GM18951 (cell line): ENCODE measurements around the gene SFXN5.

Experiments
- POLR2A ChIP-seq: IDR thresholded peaks from 4 replicates; pipeline ENCODE4 v1.6.1; 2011; ENCODE audit warnings: mild to moderate bottlenecking; ENCODE audit not compliant: insufficient read length, insufficient read depth; ENCODE audit errors: extremely low read depth
- in situ Hi-C: fragments of 300-500 bp; cut with MboI; formaldehyde crosslinking; loops from one replicate; pipeline ENCODE4 v1.12.0; 2022; ENCODE audit warnings: low sequenced_read_pairs, mixed read lengths, inconsistent platforms; ENCODE audit not compliant: unreplicated experiment

Gene SFXN5

DNA sequence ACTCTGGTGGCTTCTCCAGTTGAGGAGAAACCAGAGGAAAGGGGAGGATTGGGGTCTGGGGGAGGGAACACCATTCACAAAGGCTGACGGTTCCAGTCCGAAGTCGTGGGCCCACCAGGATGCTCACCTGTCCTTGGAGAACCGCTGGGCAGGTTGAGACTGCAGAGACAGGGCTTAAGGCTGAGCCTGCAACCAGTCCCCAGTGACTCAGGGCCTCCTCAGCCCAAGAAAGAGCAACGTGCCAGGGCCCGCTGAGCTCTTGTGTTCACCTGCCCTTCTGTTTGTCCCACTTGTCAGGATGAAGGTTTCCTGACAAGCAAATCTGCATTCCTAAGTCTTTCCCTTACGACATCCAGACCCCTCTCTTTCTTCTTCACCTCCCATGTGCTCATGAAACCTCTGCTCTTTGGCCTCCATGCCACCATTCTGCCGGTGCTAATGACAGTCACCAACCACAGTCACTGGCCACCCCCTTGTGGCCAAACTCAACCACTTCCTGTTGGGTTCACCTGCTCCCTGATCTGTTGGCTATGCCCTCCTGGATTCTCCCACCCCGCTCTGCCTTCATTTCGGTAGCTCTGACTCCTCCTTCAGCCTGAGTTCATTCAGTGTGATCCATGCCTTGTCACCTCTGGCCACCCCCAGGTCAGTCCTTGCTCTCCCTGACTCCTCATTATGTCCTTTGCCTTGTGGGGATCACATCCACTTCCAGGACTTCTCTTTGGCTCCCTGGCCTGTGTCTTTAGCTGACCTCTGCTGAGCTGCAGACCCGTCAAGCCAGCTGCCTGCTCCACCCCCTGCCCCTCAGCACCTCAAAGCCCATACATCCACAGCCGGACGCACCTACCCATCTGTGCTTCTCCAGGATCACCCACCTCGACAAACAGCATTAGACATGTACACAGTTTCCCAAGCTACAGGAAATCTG lies 136.6 kb downstream of the SFXN5 start:
- no peak for TF ChIP-seq POLR2A
- in situ Hi-C loops: no loop called here

DNA sequence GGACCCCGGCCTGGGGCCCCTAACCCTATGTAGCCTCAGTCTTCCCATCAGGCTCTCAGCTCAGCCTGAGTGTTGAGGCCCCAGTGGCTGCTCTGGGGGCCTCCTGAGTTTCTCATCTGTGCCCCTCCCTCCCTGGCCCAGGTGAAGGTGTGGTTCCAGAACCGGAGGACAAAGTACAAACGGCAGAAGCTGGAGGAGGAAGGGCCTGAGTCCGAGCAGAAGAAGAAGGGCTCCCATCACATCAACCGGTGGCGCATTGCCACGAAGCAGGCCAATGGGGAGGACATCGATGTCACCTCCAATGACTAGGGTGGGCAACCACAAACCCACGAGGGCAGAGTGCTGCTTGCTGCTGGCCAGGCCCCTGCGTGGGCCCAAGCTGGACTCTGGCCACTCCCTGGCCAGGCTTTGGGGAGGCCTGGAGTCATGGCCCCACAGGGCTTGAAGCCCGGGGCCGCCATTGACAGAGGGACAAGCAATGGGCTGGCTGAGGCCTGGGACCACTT lies 137.8 kb downstream of the SFXN5 start:
- in situ Hi-C loops: no loop called here
- TF ChIP-seq POLR2A: no peak

DNA sequence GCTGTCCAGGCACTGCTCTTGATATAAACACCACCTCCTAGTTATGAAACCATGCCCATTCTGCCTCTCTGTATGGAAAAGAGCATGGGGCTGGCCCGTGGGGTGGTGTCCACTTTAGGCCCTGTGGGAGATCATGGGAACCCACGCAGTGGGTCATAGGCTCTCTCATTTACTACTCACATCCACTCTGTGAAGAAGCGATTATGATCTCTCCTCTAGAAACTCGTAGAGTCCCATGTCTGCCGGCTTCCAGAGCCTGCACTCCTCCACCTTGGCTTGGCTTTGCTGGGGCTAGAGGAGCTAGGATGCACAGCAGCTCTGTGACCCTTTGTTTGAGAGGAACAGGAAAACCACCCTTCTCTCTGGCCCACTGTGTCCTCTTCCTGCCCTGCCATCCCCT lies 138.3 kb downstream of the SFXN5 start:
- no peak for TF ChIP-seq POLR2A
- in situ Hi-C loops: no loop called here

DNA sequence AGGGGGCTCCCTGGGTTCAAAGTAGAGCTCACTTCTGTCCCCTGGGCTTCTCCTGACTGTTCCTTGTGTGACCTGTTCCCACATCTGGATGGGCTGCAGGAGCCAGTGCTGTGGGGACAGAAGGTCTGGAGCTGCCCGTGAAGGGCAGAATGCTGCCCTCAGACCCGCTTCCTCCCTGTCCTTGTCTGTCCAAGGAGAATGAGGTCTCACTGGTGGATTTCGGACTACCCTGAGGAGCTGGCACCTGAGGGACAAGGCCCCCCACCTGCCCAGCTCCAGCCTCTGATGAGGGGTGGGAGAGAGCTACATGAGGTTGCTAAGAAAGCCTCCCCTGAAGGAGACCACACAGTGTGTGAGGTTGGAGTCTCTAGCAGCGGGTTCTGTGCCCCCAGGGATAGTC lies 138.7 kb downstream of the SFXN5 start:
- in situ Hi-C loops: no loop called here

DNA sequence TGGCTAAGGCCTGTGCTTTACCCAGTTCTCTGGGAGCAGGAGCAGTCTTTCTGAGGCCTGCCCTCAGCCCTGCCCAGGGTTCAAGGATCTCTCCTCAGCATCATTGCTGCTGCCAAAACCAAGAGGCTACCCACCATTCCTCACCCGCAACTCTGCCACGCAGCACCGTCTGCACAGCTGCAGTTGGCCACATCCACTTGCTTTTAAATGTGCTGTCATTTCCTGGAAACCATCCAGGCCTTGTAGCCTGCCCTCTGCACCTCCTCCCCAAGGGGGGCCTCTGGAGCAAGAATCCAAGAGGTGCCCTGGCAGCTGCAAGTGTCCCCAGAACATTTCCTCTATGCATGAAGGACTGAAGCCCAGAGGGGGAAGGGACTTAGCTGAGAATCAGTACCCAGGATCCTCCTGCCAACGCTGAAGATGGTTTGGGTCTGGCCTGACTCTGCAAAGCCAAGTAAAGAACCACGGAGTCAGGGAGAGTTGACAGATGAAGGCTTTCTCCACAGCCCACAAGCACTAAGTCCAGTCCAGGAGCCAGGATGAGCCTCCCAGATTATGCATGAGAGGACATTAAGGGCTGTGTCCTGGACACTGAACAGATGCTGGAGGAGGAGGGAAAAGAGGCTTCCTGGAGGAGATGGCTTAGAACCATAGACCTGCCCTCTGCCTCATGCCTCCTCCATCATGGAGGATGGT lies 139.3 kb downstream of the SFXN5 start:
- in situ Hi-C loops: no loop called here
- TF ChIP-seq POLR2A: no peak

More for the DNA sequence above, 138.7 kb downstream of the SFXN5 start:
- TF ChIP-seq POLR2A: no peak

DNA sequence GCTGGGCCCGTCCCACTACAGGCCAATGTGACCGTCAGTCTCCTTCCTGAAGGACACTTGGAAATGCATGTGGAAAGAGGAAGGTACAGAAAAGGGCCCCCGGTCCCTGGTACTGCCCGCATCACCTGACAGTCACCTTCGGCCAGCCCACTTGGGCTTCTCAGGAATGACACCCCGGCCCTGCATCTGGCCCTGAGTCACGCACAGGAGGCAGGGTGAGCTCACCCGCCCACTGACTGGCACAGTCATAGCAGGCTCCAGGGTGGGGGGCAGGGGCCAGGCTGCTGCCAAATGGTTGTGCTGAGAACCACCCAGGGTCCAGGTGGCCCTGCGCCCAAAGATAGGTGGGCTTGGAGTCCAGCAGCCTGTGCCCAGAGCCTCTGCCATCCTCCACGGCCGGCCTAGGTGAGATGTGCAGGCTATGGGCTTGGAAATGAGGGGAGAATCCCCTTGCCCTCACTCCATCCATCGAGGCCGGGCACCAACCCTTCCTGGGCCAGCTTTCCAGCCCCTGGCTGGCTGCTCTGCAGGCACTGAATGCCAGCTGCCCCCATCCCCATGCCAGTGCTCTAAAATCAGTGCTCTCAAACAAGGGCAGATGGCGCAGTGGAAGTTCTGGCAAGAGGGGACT lies 140.1 kb downstream of the SFXN5 start:
- no peak for TF ChIP-seq POLR2A
- in situ Hi-C loops: no loop called here

DNA sequence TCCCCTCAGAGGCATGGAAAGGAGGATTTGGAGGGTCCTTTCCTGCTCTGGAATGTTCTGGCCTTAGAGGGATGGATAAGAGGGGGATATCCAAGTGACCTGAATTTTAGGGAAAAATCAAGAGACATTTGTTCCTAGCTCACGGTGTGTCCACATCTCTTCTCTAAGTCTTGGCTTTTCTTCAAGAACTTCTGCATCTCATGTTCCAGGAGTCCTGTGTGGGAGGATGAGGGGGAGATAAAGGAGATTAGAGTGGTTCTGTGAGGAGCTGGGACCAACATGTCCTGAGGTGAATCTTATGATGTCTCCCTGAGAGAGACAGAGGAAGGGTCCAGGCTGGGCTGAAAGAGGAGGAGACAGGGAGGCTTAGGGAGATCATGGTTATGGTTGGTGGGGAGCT lies 142.5 kb downstream of the SFXN5 start:
- TF ChIP-seq POLR2A: no peak
- in situ Hi-C loops: no loop called here

DNA sequence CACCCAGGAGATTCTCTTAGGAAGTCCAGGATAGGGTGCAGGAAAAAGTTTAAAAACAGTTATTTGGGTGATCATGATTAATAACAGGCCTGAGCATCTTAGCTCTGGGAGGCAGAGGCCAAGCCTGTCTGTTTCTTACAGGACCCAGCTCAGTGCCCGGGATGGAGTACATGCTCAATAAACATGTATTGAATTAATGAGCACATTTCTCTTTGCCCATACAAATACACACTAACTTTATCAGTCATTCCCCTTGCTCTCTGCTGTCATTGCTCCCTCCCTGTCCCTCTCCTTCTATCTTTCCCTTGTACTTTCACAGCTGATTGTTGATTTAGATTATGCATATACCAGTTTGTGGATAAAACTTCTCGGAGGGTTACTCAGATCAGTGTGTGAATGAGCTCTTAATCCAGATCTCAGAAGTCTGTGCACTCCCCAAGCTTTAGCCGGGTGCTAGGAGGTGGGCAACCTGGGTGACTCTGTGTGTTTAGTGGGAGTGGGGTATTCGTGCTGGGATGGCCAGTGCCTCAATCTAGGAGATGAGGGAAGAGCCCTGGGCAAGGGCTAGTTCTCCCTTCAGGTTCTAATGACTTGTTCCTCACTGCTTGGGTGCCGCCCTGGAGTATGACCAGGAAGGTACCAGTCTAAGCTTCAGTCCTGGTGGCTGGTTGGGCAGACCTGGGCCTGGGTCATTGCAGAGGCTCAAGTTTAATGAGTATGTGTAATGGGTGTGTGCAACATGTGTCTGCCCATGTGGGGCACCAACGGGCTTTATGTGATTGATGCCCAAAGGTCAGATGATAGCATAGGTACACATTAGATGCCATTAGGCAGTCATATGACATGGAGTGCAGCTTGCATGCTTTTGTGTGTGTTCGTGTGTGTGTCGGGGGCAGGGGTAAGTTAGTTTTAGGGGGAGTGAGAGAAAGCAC lies 143.6 kb downstream of the SFXN5 start:
- in situ Hi-C loops: no loop called here
- TF ChIP-seq POLR2A: no peak

DNA sequence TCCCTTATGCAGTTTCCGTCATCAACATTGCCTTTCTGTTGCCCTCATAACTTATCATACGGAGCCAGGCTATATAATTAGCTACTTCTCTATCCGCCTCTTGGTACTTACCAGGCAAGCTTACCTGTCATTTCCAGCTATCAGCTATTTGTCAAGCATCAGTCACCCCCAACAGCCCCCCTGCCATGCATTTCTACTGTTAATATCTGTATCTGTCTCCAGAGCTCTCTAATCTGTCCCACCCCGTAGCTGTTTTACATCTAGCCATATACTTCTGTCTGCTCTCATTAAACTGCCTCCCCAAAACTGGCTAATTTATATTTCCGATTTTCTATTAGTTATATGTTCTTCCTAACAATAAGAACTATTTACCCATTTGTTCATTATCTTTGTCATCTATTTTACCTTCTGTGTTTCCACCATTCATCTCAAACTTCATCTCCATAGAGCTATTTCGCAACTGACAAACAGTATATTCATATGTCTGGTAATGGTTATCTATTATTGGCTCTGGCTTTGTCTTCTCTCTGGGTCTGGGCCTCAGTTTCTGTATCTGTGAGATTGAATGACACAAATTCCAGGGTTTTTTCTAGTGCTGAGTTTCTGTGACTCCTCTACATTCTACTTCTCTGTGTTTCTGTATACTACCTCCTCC lies 144.6 kb downstream of the SFXN5 start:
- in situ Hi-C loops: no loop called here
- no peak for TF ChIP-seq POLR2A

DNA sequence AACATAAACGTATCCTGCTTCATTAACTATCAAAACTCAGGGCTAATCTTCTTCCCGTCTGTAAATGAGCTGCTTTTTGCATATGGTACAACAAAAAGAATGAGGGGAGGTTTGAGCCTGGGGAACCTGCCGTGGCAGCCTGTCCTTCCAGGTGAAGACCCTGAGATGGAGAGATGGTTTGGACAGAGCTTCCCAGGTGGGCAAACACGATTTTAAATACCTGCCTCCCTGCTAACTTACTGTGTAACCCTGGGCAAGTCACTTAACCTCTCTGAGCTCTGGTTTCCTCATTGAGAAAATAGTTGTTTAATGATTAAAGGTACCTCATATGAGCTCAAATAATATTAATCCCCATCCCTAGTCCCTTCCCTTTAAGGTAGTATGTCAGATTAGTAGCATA lies 145.1 kb downstream of the SFXN5 start:
- TF ChIP-seq POLR2A: no peak
- in situ Hi-C loops: no loop called here

DNA sequence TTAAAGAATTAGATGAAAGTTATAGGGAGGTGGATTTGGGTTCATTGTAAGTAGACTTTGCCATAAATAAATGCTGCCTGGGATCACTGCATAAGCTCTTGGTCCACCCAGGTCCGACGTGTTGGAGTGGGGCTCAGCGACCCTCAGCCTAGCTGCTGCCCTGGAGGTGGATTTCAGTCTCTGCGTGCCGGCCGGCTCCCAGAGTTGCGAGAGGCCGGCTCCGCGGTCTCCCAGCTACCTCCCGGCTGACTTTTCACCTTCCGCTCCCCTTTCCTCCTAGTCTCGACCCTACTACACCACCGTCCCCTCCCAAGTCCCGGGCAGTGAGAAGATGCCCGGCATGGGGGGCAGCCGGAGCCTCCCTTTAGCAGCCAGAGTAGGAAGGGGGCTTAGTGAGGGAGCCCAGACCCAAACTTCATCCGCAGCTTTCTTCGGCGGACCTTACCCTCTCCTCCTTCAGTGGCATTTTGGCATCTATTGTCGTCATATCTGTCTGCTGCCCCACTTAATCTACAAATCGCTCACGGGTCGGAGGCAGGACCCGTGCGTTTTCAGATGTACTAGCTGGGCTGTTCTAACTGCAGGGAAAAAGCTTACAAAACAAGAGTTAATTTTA lies 146.1 kb downstream of the SFXN5 start:
- in situ Hi-C loops: no loop called here
- no peak for TF ChIP-seq POLR2A

DNA sequence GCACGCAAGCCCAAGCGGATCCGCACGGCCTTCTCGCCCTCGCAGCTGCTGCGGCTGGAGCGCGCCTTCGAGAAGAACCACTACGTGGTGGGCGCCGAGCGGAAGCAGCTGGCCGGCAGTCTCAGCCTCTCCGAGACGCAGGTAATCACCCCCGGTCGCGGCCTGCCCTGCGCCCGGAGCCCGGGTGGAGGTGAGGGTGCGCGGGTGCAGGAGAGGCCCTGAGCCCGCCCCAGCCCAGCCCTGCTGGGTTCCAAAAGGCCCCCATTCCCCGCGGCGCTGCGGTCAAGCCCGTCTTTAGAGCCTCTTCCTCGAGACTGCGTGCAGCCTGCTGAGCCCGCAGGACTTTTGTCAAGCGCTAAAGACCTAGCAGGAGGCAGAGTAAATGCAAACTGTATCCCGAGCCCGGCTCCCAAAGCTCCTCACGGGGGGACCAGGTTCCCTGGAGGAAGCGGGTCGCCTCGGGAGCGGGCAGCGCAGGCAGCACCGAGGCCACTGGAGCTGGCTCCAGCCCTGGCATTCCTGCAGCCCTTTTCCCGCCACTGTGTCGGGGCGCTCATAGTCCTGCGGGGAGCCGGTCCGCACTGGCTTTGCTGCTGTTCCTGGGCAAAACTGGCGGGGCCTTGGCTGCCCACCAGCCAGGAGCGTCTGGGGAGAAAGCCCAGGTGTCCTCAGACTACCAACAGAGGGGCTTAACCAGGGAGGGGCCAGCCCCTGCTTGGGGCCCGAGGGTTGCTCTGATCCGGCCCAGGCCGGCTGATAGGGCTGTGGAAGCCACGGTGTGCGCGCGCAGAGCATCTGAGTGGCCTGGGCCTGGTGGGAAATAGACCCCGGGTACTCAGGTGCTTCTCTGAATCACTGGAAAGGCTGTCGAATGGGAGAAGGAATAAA lies 146.9 kb downstream of the SFXN5 start:
- TF ChIP-seq POLR2A: no peak
- in situ Hi-C loops: no loop called here
